ENCODE results near the gene ACOX3. TPM values are rescaled to one million over a fixed set of nuclear protein-coding genes. Genes with fewer than 3 reads are reported as not detected.

ACOX3 gene
- total and polyA plus RNA-seq, 9 of the 15 experiments (the other 6 are each of a cell fraction or from before 2014, with no cell fraction given) = 0.68 to 7.3 (median 3.7) TPM

- ChIA-PET CTCF (ENCODE audit: low intra/inter-chr PET ratio) (no interaction called here), POLR2A (interaction anchor here (0.6 kb wide), 1 partner anchor 188 kb away, joined by 3 read pairs; no protein-coding TSS in a partner anchor)
- BruUV-seq (replicated peaks) = no TSS peak
- in situ Hi-C loops (cut with MboI) = no loop called here
- WGBS (ENCODE audit: insufficient coverage, low coverage, missing lambda C conversion rate) = 37% methylated on average over 24 of the region's 24 CpGs
- Histone ChIP-seq H3K9me1 (ENCODE audit: control insufficient read depth, insufficient read depth, low read length) (no peaks in the 10 kb centered on the region), H3K4me2 (ENCODE audit: insufficient read depth, low read length) (no peak overlapping the region), H3K4me3 (no peak overlapping the region), H3K4me1 (replicated peaks in 1 of 2; ENCODE audit: control insufficient read depth in 2 of 2, insufficient read depth in 2 of 2, low read length in 2 of 2) (peaks cover 0 to 13% of the 10 kb centered on the region in 2 experiments; a peak in 2 of 5 replicates), H3K36me3 (ENCODE audit: control insufficient read depth, insufficient read depth, low read length) (no peaks in the 10 kb centered on the region), H4K20me1 (replicated peaks; ENCODE audit: control insufficient read depth, insufficient read depth, low read length) (no peaks in the 10 kb centered on the region), H3K27ac (ENCODE audit: extremely low read depth, low read depth, low read length) (no peak overlapping the region), H3K79me2 (ENCODE audit: control insufficient read depth, insufficient read depth, low read length) (no peaks in the 10 kb centered on the region), H2AFZ (ENCODE audit: low read depth, low read length) (no peak overlapping the region), H3K9me3 (replicated peaks; ENCODE audit: control insufficient read depth, insufficient read depth, low read depth, low read length) (no peaks in the 10 kb centered on the region), H3K9ac (ENCODE audit: insufficient read depth in 1 of 2, low read depth in 2 of 2, low read length in 2 of 2) (no peak overlapping the region), H3K27me3 (ENCODE audit: control insufficient read depth in 2 of 2, insufficient read depth in 2 of 2, low read length in 2 of 2) (peaks cover 10 to 69% of the 10 kb centered on the region in 2 experiments; a peak in 4 of 5 replicates)
- ATAC-seq (no peak), DNase-seq (ENCODE audit: extremely low read depth in 1 of 4, low spot score in 3 of 4) (no peak), FAIRE-seq (no peak)
- TF ChIP-seq NCOR1 (IDR thresholded peaks at IDR 0.05) (no peak), BHLHE40 (IDR thresholded peaks at IDR 0.05; ENCODE audit: low read length) (peak; percentile 75)
- intact Hi-C loops (cut with micrococcal nuclease) = no loop called here
These were observed 69.5 kb downstream of the ACOX3 start for GRCh38 chr4:8370835-8371595.

- CTCF ChIA-PET (ENCODE audit: low intra/inter-chr PET ratio) = no interaction called here
- no peaks in the 10 kb centered on the region for H3K36me3 ChIP-seq (ENCODE audit: control insufficient read depth, insufficient read depth, low read length)
- no peaks in the 10 kb centered on the region for H3K9me3 ChIP-seq (replicated peaks; ENCODE audit: control insufficient read depth, insufficient read depth, low read depth, low read length)
- H3K9ac ChIP-seq (ENCODE audit: insufficient read depth in 1 of 2, low read depth in 2 of 2, low read length in 2 of 2) = no peak overlapping the region
- FAIRE-seq (no peak), DNase-seq (ENCODE audit: extremely low read depth in 1 of 4, low spot score in 3 of 4) (no peak), ATAC-seq (no peak)
- no peaks in the 10 kb centered on the region for H3K79me2 ChIP-seq (ENCODE audit: control insufficient read depth, insufficient read depth, low read length)
- H3K27me3 ChIP-seq (ENCODE audit: control insufficient read depth in 2 of 2, insufficient read depth in 2 of 2, low read length in 2 of 2) = peaks cover 11 to 70% of the 10 kb centered on the region in 2 experiments; a peak in 4 of 5 replicates
- TF ChIP-seq POLR2G (IDR thresholded peaks at IDR 0.05; ENCODE audit: low read depth, low read length) = peak; percentile 16; the same call in 1 of the 2 replicates
- no peak for TF ChIP-seq ZNF668 (CRISPR knock-in tag; IDR thresholded peaks at IDR 0.05)
- no peaks in the 10 kb centered on the region for H4K20me1 ChIP-seq (replicated peaks; ENCODE audit: control insufficient read depth, insufficient read depth, low read length)
- BruUV-seq (replicated peaks) = no TSS peak
- H3K4me1 ChIP-seq (replicated peaks in 1 of 2; ENCODE audit: control insufficient read depth in 2 of 2, insufficient read depth in 2 of 2, low read length in 2 of 2) = peaks cover 0 to 13% of the 10 kb centered on the region in 2 experiments; a peak in 2 of 5 replicates
- WGBS (ENCODE audit: insufficient coverage, low coverage, missing lambda C conversion rate) = 9% methylated on average over 10 of the region's 16 CpGs
- in situ Hi-C loops (cut with MboI) (no loop called here), intact Hi-C loops (cut with micrococcal nuclease) (no loop called here)
- no peak overlapping the region for H2AFZ ChIP-seq (ENCODE audit: low read depth, low read length)
- H3K4me2 ChIP-seq (ENCODE audit: insufficient read depth, low read length) = no peak overlapping the region
- POLR2A ChIA-PET = interaction anchor here (0.7 kb wide), 1 partner anchor 74 kb away, joined by 3 read pairs; no protein-coding TSS in a partner anchor
- H3K4me3 ChIP-seq = no peak overlapping the region
- no peaks in the 10 kb centered on the region for H3K9me1 ChIP-seq (ENCODE audit: control insufficient read depth, insufficient read depth, low read length)
- no peak overlapping the region for H3K27ac ChIP-seq (ENCODE audit: extremely low read depth, low read depth, low read length)
These were observed 70.3 kb downstream of the ACOX3 start for GRCh38 chr4:8370106-8370787.

Measured in K562 (cell line).